K562 treated with DMSO at 1 percent for 12 hours (cell line): ENCODE data around the gene TAS2R42. TPM values are rescaled to one million over a fixed set of nuclear protein-coding genes. Genes with fewer than 3 reads are reported as not detected.

ENCODE experiments used
- total RNA-seq: library from RNA; unstranded; fragments of 300-600 nt; gene quantifications from 2 replicates; pipeline ENCODE4 v1.2.3, GENCODE V29; 2022; ENCODE audit not compliant: insufficient read depth

TAS2R42 gene
- not detected in 2 replicates for total RNA-seq

GRCh38 chr12:11186837-11187236 is at the start of gene TAS2R42:
TSS of gene TAS2R42 (minus strand) at chr12:11186937. CDS start at chr12:11186937, 0 bp downstream.

GRCh38 chr12:11171145-11171968 is 15.4 kb downstream of the TAS2R42 start, which contains the start of gene SMIM10L1:
TSS of gene SMIM10L1 (plus strand) at chr12:11171194. CDS start at chr12:11171357, 163 bp downstream.

Other genes starting within 250 kb of the TAS2R42 start
- 0.92 and 0.94 TPM in 2 replicates for gene TAS2R14, start 247.7 kb downstream of the TAS2R42 start, total RNA-seq
- gene TAS2R50, start 200.0 kb downstream of the TAS2R42 start, total RNA-seq = not detected in 2 replicates
- gene TAS2R20, start 188.6 kb downstream of the TAS2R42 start, total RNA-seq = 0.70 TPM in 1 of 2 replicates, not detected in the other
- not detected in 2 replicates for gene TAS2R19, start 164.3 kb downstream of the TAS2R42 start, total RNA-seq
- gene TAS2R31, start 155.5 kb downstream of the TAS2R42 start, total RNA-seq = not detected in 2 replicates
- not detected in 2 replicates for gene TAS2R46, start 124.6 kb downstream of the TAS2R42 start, total RNA-seq
- not detected in 2 replicates for gene TAS2R43, start 94.6 kb downstream of the TAS2R42 start, total RNA-seq
- gene TAS2R30, start 52.3 kb downstream of the TAS2R42 start, total RNA-seq = not detected in 2 replicates
- 9.1 and 10.7 TPM in 2 replicates for gene SMIM10L1, start 15.7 kb downstream of the TAS2R42 start, total RNA-seq
- gene PRB3, start 82.8 kb upstream of the TAS2R42 start, total RNA-seq = not detected in 2 replicates
- gene PRB4, start 123.5 kb upstream of the TAS2R42 start, total RNA-seq = not detected in 2 replicates
- not detected in 2 replicates for gene PRB2, start 208.6 kb upstream of the TAS2R42 start, total RNA-seq